Measurements from ENCODE around the gene MET.

The MET gene

DNA sequence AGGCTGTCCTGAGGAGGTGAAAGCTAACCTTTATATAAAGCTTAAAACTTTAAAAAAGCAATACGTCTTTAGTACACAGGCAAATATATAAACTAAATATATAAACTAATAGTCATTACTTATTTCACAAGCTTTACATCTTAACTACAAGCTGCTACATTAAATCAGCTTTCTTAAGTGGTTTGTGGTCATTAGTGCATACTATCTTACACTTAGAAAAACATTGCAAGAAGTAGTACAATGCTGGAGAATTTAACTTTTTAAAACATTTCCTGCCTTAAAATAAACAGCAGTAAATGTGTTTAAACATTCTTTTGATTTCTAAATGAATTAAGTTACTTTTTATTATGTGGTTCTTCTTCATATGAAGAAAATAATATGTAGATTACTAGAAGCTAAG is 36.3 kb downstream of the MET start:
- no peak for DNase-seq (ENCODE audit: low spot score)
- in situ Hi-C loops (cut with MboI; ENCODE audit: low sequenced_read_pairs, unreplicated experiment), result no loop called here

DNA sequence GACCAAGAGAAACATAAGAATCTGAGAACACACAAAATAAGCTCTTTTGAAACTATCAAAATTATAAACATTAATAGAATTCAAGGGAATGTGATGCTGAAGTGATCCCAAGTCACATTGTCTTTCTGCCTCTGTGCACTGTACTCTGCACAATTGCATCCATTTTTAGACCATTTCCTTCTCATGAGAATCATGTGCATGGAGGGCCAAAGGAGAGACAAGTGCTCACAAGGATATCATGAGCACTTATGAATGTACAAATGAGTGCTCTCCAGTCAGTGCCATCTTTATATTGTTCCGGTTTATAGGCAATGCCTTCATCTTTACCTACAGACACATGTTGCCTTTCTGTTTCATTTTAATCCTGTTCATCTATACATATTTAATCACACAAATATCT is 36.9 kb downstream of the MET start:
- no peak for TF ChIP-seq CTCF (IDR thresholded peaks at IDR 0.05; ENCODE audit: borderline replicate concordance, control extremely low read depth, extremely low read depth, insufficient read depth, missing control alignments)
- in situ Hi-C loops (cut with MboI; ENCODE audit: low sequenced_read_pairs, unreplicated experiment), result no loop called here
- no peak for DNase-seq (ENCODE audit: low spot score)

More for the DNA sequence above, 36.3 kb downstream of the MET start:
- TF ChIP-seq CTCF (IDR thresholded peaks at IDR 0.05; ENCODE audit: borderline replicate concordance, control extremely low read depth, extremely low read depth, insufficient read depth, missing control alignments), result no peak

- in situ Hi-C loops (cut with MboI; ENCODE audit: low sequenced_read_pairs, unreplicated experiment), result no loop called here
- no peak for DNase-seq (ENCODE audit: low spot score)
- TF ChIP-seq CTCF (IDR thresholded peaks at IDR 0.05; ENCODE audit: borderline replicate concordance, control extremely low read depth, extremely low read depth, insufficient read depth, missing control alignments), result no peak
Measured at GRCh38 chr7:116709336-116709735, 37.3 kb downstream of the MET start.

DNA sequence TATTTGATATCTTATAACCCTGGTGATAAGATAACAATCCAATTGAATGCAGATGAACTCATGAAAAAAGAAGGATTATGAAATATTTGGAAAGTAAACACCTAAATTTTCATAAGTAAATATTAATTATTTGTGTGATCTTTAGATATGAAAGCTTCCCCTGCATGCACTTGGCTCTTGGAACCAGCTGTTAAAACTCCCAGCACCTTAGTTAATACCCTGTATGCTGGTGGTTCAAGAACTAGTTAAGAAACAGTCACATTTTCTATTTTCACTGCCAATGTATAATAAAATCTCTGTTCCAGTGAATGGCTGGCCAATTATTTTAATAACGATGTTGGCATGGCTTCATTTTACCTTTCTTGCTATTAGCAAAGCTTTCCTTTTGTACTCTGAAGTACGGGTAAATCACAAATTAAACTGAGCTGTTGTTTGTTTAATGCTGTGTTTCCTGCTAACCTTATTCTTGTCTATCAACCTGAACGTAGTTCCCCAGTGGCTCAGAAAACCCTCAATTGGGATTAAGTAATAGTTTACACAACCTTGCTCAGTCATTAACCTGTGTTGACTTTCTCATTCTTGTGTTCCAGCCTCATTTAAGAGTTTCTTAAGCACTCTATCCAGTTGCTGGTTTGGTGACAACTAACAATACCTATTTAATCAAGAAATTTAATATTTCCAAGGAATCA is 38.9 kb downstream of the MET start:
- no peak for DNase-seq (ENCODE audit: low spot score)
- in situ Hi-C loops (cut with MboI; ENCODE audit: low sequenced_read_pairs, unreplicated experiment), result no loop called here
- no peak for TF ChIP-seq CTCF (IDR thresholded peaks at IDR 0.05; ENCODE audit: borderline replicate concordance, control extremely low read depth, extremely low read depth, insufficient read depth, missing control alignments)

DNA sequence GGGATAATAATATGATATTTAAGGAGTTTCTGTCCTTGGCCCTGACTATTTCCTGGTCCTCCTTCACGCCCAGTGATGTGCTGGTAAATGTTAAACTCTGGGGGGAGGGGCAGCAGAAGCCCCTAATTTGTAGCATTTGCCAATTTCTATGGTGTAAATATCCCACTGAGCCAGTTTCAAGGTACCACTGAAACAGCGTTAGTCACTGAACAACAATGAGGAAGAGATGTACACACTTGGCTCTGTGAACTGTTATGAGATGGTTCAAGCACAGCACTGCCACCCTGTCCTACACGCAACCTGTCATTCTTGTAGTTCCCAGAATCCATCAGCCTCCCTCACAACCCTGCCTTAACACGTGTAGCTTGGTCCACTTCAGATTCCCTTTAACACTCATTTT is 39.8 kb downstream of the MET start:
- no peak for DNase-seq (ENCODE audit: low spot score)
- TF ChIP-seq CTCF (IDR thresholded peaks at IDR 0.05; ENCODE audit: borderline replicate concordance, control extremely low read depth, extremely low read depth, insufficient read depth, missing control alignments), result no peak
- in situ Hi-C loops (cut with MboI; ENCODE audit: low sequenced_read_pairs, unreplicated experiment), result no loop called here

- TF ChIP-seq CTCF (IDR thresholded peaks at IDR 0.05; ENCODE audit: borderline replicate concordance, control extremely low read depth, extremely low read depth, insufficient read depth, missing control alignments), result no peak
- no peak for DNase-seq (ENCODE audit: low spot score)
- in situ Hi-C loops (cut with MboI; ENCODE audit: low sequenced_read_pairs, unreplicated experiment), result no loop called here
Measured at GRCh38 chr7:116713500-116713899, 41.5 kb downstream of the MET start.
